Liver (tissue), 9 donors: ENCODE data around the gene NKAIN1. TPM values are rescaled to one million over a fixed set of nuclear protein-coding genes. Genes with fewer than 3 reads are reported as not detected.
"Not testable (repeated sequence)": the region's sequence is repeated elsewhere in the genome, so short reads cannot be mapped to it uniquely, and the experiment has no call there.

Source experiments
- DNase-seq: peaks from one replicate; pipeline ENCODE4 v3.0.0-alpha.2; 2017; ENCODE audit warnings: low spot score
- H3K27ac ChIP-seq, 2 donors: one replicate each; pipeline ENCODE4 v1.7.0; 2013; ENCODE audit warnings: inconsistent platforms in 2 of 2, low read length in 2 of 2, control low read depth in 1 of 2, low read depth in 1 of 2, mild to moderate bottlenecking in 1 of 2
- H3K27me3 ChIP-seq, 4 donors: one replicate each; pipeline versions ENCODE4 v1.6.1 to v1.7.0; 2013; ENCODE audit warnings: low read length in 3 of 4, inconsistent platforms in 1 of 4, mild to moderate bottlenecking in 1 of 4, moderate library complexity in 1 of 4; ENCODE audit not compliant: control insufficient read depth in 4 of 4, insufficient read depth in 4 of 4
- H3K36me3 ChIP-seq, 4 donors: one replicate each; pipeline versions ENCODE4 v1.6.1 to v1.7.0; 2013; ENCODE audit warnings: low read length in 3 of 4, mild to moderate bottlenecking in 3 of 4, low read depth in 1 of 4, moderate library complexity in 1 of 4; ENCODE audit not compliant: control insufficient read depth in 4 of 4, insufficient read depth in 3 of 4
- H3K4me1 ChIP-seq, 4 donors: one replicate each; pipeline versions ENCODE4 v1.6.1 to v1.7.0; 2013; ENCODE audit warnings: low read length in 3 of 4, mild to moderate bottlenecking in 3 of 4, moderate library complexity in 1 of 4; ENCODE audit not compliant: control insufficient read depth in 4 of 4, insufficient read depth in 4 of 4
- H3K4me3 ChIP-seq, 3 donors: one replicate each; pipeline versions ENCODE4 v1.6.1 to v1.7.0; 2013; ENCODE audit warnings: low read length in 3 of 3, control low read depth in 1 of 3, low read depth in 1 of 3, mild to moderate bottlenecking in 1 of 3
- H3K9ac ChIP-seq, 2 donors: one replicate each; pipeline ENCODE4 v1.7.0; 2013; ENCODE audit warnings: low read length in 2 of 2, mild to moderate bottlenecking in 2 of 2, moderate library complexity in 2 of 2, control low read depth in 1 of 2, low read depth in 1 of 2
- H3K9me3 ChIP-seq, 4 donors: one replicate each; pipeline versions ENCODE4 v1.6.1 to v1.7.0; 2013; ENCODE audit warnings: low read length in 3 of 4; ENCODE audit not compliant: control insufficient read depth in 4 of 4
- ATF3 ChIP-seq: IDR thresholded peaks from 2 replicates; pipeline ENCODE4 v1.6.1; 2016; ENCODE audit warnings: antibody characterized with exemption
- FOXA1 ChIP-seq: IDR thresholded peaks from 2 replicates; pipeline ENCODE4 v1.6.1; 2016; ENCODE audit warnings: antibody characterized with exemption
- FOXA2 ChIP-seq: IDR thresholded peaks from 2 replicates; pipeline ENCODE4 v1.6.1; 2016; ENCODE audit warnings: antibody characterized with exemption
- HNF4A ChIP-seq, 2 donors: conservative IDR thresholded peaks; 2 replicates each; pipeline ENCODE4 v1.6.1; 2016; ENCODE audit warnings: antibody characterized with exemption in 2 of 2, mild to moderate bottlenecking in 2 of 2
- HNF4G ChIP-seq: IDR thresholded peaks from 2 replicates; pipeline ENCODE4 v1.6.1; 2016; ENCODE audit warnings: antibody characterized with exemption
- JUND ChIP-seq, 2 donors: IDR thresholded peaks; 2 replicates each; pipeline ENCODE4 v1.6.1; 2016; ENCODE audit warnings: antibody characterized with exemption in 2 of 2
- MAX ChIP-seq: IDR thresholded peaks from 2 replicates; pipeline ENCODE4 v1.6.1; 2016; ENCODE audit warnings: antibody characterized with exemption
- NR2F2 ChIP-seq: IDR thresholded peaks from 2 replicates; pipeline ENCODE4 v1.6.1; 2016; ENCODE audit warnings: antibody characterized with exemption
- RAD21 ChIP-seq, 2 donors: IDR thresholded peaks; 2 replicates each; pipeline ENCODE4 v1.6.1; 2016; ENCODE audit warnings: antibody characterized with exemption in 2 of 2, mild to moderate bottlenecking in 2 of 2
- RXRA ChIP-seq, 2 donors: IDR thresholded peaks; 2 replicates each; pipeline ENCODE4 v1.6.1; 2017 to 2018; ENCODE audit warnings: antibody characterized with exemption in 2 of 2, mild to moderate bottlenecking in 1 of 2
- SP1 ChIP-seq: IDR thresholded peaks from 2 replicates; pipeline ENCODE4 v1.6.1; 2018; ENCODE audit warnings: antibody characterized with exemption, mild to moderate bottlenecking
- TAF1 ChIP-seq: conservative IDR thresholded peaks from 2 replicates; pipeline ENCODE4 v1.6.1; 2016; ENCODE audit warnings: antibody characterized with exemption, mild to moderate bottlenecking
- YY1 ChIP-seq: IDR thresholded peaks from 2 replicates; pipeline ENCODE4 v1.6.1; 2016; ENCODE audit warnings: antibody characterized with exemption, mild to moderate bottlenecking
- WGBS: extraction: QIAGEN DNeasy Blood & Tissue Kit; methylation state at CpG from one replicate; pipeline ENCODE4 v1.1.7; 2013; 5-methylcytosine and 5-hydroxymethylcytosine counted together
- polyA plus RNA-seq, 2 donors: library from polyadenylated mRNA; stranded (reverse) in 1 of 2; unstranded in 1 of 2; fragments of 200-250 nt in 1 of 2; fragments of >200 nt in 1 of 2; fragmentation: Nextera tagmentation in 1 of 2; extraction: Ambion mirVana in 1 of 2; gene quantifications; one replicate each; pipeline versions ENCODE4 v1.2.1 to v1.2.3, GENCODE V29; 2013 to 2015
- total RNA-seq, 2 donors: library from RNA; depleted of rRNA; stranded (reverse); fragments of >200 nt; gene quantifications; one replicate each; pipeline ENCODE4 v1.2.3, GENCODE V29; 2014
- TF ChIP-seq, protein P1 (sequence below): fragments of 150-350 bp; IDR thresholded peaks from 2 replicates; pipeline ENCODE4 v1.5.1; 2017; ENCODE audit warnings: improper control_type of control experiment, low read depth, low read length; ENCODE audit not compliant: missing input control
- donor health status: healthy.
- donor health status: healthy.
- donor health status: healthy.
- donor health status: healthy.
- donor health status: healthy.

The NKAIN1 gene
- total and polyA plus RNA-seq, 4 donors = not detected

- WGBS = 68% methylated on average over 7 of the region's 7 CpGs
- H3K36me3 ChIP-seq = no peaks in the 10 kb centered on the region
- H3K9ac ChIP-seq = no peak overlapping the region
- no peak overlapping the region for H3K4me3 ChIP-seq
- TF ChIP-seq RAD21 (IDR thresholded peaks at IDR 0.05) (no peak), TAF1 (no peak)
- H3K9me3 ChIP-seq = no peaks in the 10 kb centered on the region
- no peak overlapping the region for H3K27ac ChIP-seq
- DNase-seq = no peak
- no peaks in the 10 kb centered on the region for H3K4me1 ChIP-seq
- H3K27me3 ChIP-seq = no peaks in the 10 kb centered on the region
Measured at GRCh38 chr1:31198600-31198999, 41.1 kb downstream of the NKAIN1 start.

- WGBS = 90% methylated on average over 7 of the region's 7 CpGs
Measured at GRCh38 chr1:31198150-31198549, 41.5 kb downstream of the NKAIN1 start.

DNA sequence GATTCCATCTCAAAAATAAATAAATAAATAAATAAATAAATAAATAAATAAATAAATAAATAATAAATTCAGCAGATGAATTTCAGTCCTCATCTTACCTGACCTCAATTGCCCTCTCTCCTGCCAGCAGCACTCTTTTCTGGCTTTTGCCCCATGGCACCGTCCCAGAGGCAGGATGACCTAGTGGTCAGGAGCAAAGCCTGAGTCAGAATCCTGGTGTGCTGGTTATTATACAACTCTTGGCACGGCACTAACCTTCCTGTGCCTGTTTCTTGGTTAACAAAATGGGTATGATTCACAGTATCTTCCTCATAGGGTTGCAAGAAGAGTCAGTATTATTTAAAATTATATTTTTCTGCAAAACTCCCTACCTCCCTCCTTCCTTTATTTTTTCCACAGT is 43.0 kb downstream of the NKAIN1 start:
- Histone ChIP-seq H3K27me3 (no peaks in the 10 kb centered on the region), H3K4me1 (no peaks in the 10 kb centered on the region), H3K4me3 (no peak overlapping the region), H3K9me3 (no peaks in the 10 kb centered on the region), H3K36me3 (no peaks in the 10 kb centered on the region), H3K27ac (no peak overlapping the region), H3K9ac (no peak overlapping the region)
- DNase-seq = no peak
- WGBS = 31% methylated on average over 2 of the region's 2 CpGs
- peak; percentile 47 to 71 for TF ChIP-seq HNF4A (conservative IDR thresholded peaks at IDR 0.05)
- no peak for TF ChIP-seq SP1
- peak in 1 of 2 donors; percentile 68 for TF ChIP-seq JUND (IDR thresholded peaks at IDR 0.05)
- TF ChIP-seq RAD21 (IDR thresholded peaks at IDR 0.05) = no peak
- TF ChIP-seq YY1 = no peak
- TF ChIP-seq, protein P1, sequence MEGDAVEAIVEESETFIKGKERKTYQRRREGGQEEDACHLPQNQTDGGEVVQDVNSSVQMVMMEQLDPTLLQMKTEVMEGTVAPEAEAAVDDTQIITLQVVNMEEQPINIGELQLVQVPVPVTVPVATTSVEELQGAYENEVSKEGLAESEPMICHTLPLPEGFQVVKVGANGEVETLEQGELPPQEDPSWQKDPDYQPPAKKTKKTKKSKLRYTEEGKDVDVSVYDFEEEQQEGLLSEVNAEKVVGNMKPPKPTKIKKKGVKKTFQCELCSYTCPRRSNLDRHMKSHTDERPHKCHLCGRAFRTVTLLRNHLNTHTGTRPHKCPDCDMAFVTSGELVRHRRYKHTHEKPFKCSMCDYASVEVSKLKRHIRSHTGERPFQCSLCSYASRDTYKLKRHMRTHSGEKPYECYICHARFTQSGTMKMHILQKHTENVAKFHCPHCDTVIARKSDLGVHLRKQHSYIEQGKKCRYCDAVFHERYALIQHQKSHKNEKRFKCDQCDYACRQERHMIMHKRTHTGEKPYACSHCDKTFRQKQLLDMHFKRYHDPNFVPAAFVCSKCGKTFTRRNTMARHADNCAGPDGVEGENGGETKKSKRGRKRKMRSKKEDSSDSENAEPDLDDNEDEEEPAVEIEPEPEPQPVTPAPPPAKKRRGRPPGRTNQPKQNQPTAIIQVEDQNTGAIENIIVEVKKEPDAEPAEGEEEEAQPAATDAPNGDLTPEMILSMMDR = no peak
- no peak for TF ChIP-seq TAF1
- TF ChIP-seq NR2F2 = no peak
- TF ChIP-seq RXRA (IDR thresholded peaks at IDR 0.05) = peak; percentile 73 to 87
- TF ChIP-seq HNF4G = no peak
- TF ChIP-seq MAX = no peak
- TF ChIP-seq ATF3 = no peak

More at GRCh38 chr1:31198150-31198549, 41.5 kb downstream of the NKAIN1 start:
- no peak for DNase-seq
- no peaks in the 10 kb centered on the region for H3K4me1 ChIP-seq
- no peak for TF ChIP-seq MAX
- no peak for TF ChIP-seq HNF4A (conservative IDR thresholded peaks at IDR 0.05)
- no peak for TF ChIP-seq FOXA1
- TF ChIP-seq SP1 = no peak
- TF ChIP-seq, protein P1 = no peak
- no peak for TF ChIP-seq JUND (IDR thresholded peaks at IDR 0.05)
- TF ChIP-seq ATF3 = no peak
- no peak for TF ChIP-seq NR2F2
- TF ChIP-seq RAD21 (IDR thresholded peaks at IDR 0.05) = no peak
- no peak for TF ChIP-seq RXRA (IDR thresholded peaks at IDR 0.05)
- TF ChIP-seq FOXA2 = no peak
- TF ChIP-seq HNF4G = no peak
- TF ChIP-seq YY1 = no peak
- H3K27ac ChIP-seq = no peak overlapping the region
- H3K9me3 ChIP-seq = no peaks in the 10 kb centered on the region
- H3K27me3 ChIP-seq = no peaks in the 10 kb centered on the region
- no peak overlapping the region for H3K9ac ChIP-seq
- no peak overlapping the region for H3K4me3 ChIP-seq
- H3K36me3 ChIP-seq = no peaks in the 10 kb centered on the region

- H3K9ac ChIP-seq, H3K4me1 ChIP-seq, H3K27me3 ChIP-seq, DNase-seq, H3K9me3 ChIP-seq, H3K36me3 ChIP-seq, H3K27ac ChIP-seq, H3K4me3 ChIP-seq: not testable (repeated sequence)
- WGBS = 89% methylated on average over 10 of the region's 10 CpGs
Measured at GRCh38 chr1:31195267-31195666, 44.4 kb downstream of the NKAIN1 start.
